K562 (cell line): ENCODE measurements around the gene ADPRHL1. TPM values are rescaled to one million over a fixed set of nuclear protein-coding genes. Genes with fewer than 3 reads are reported as not detected.

Experiments used
- ATAC-seq: fragments of 200-7000 bp; cut with Tn5 transposase; 3 replicates; pipeline ENCODE4 v1.9.1; 2020; ENCODE audit warnings: moderate library complexity
- BruUV-seq: library from RNA; stranded (reverse); fragments of 400-500 nt; replicated peaks from 2 replicates; lab custom pipeline; 2021; lab: Mats Ljungman, UMichigan
- CTCF ChIA-PET: fragments of 300-600 bp; formaldehyde crosslinking; extraction: SDS; loops from one replicate; lab custom pipeline; 2021; ENCODE audit warnings: low intra/inter-chr PET ratio; lab: Yijun Ruan, JAX
- POLR2A ChIA-PET: fragments of 300-600, 350-650 bp; sonication (Branson Sonifier 250); formaldehyde crosslinking; extraction: SDS; loops from one replicate; lab custom pipeline; 2021; ENCODE audit warnings: antibody characterized with exemption, inconsistent platforms; lab: Yijun Ruan, JAX
- DNase-seq, 4 experiments: peaks; one replicate each; pipeline versions ENCODE4 v3.0.0 to v3.0.0-alpha.2; 2011 to 2018; ENCODE audit warnings: low spot score in 3 of 4, mixed read lengths in 3 of 4; ENCODE audit errors: extremely low read depth in 1 of 4
- FAIRE-seq: peaks from 2 replicates; lab custom pipeline; 2011; peaks lifted over from hg19 to GRCh38; lab: Jason Lieb, UNC
- H2AFZ ChIP-seq: 2 replicates; pipeline ENCODE4 v1.6.0; 2011; ENCODE audit warnings: low read depth, low read length, control low read depth, inconsistent platforms
- H3K27ac ChIP-seq: fragments of 200-600 bp; 3 replicates; pipeline ENCODE4 v1.8.0; 2011; ENCODE audit warnings: low read depth, mild to moderate bottlenecking, control low read depth, inconsistent platforms, low read length, moderate library complexity, mixed read lengths; ENCODE audit errors: extremely low read depth
- H3K27me3 ChIP-seq, 2 experiments: fragments of 300-600 bp in 1 of 2; 2 replicates in 1 of 2; 3 replicates in 1 of 2; pipeline versions ENCODE4 v1.6.0 to v1.8.0; 2011; ENCODE audit warnings: inconsistent platforms in 2 of 2, low read length in 2 of 2, mild to moderate bottlenecking in 1 of 2, mixed read lengths in 1 of 2, moderate library complexity in 1 of 2; ENCODE audit not compliant: control insufficient read depth in 2 of 2, insufficient read depth in 2 of 2
- H3K36me3 ChIP-seq: fragments of 300-600 bp; 3 replicates; pipeline ENCODE4 v1.8.0; 2011; ENCODE audit warnings: mild to moderate bottlenecking, low read length, inconsistent platforms; ENCODE audit not compliant: control insufficient read depth, insufficient read depth
- H3K4me1 ChIP-seq, 2 experiments: fragments of 200-600 bp in 1 of 2; replicated peaks in 1 of 2; 2 replicates in 1 of 2; 3 replicates in 1 of 2; pipeline versions ENCODE4 v1.5.1 to v1.8.0; 2011; ENCODE audit warnings: inconsistent platforms in 2 of 2, low read length in 2 of 2, mild to moderate bottlenecking in 1 of 2, mixed read lengths in 1 of 2, moderate library complexity in 1 of 2; ENCODE audit not compliant: control insufficient read depth in 2 of 2, insufficient read depth in 2 of 2
- H3K4me2 ChIP-seq: 2 replicates; pipeline ENCODE4 v1.6.1; 2011; ENCODE audit warnings: low read length, control low read depth, inconsistent platforms, mixed read lengths; ENCODE audit not compliant: insufficient read depth
- H3K4me3 ChIP-seq: fragments of 200-600 bp; sonication (generic), shearing (Covaris generic); 2 replicates; pipeline ENCODE4 v1.5.1; 2016; ENCODE audit warnings: control low read depth, inconsistent platforms
- H3K79me2 ChIP-seq: fragments of 200-600 bp; 3 replicates; pipeline ENCODE4 v1.8.0; 2011; ENCODE audit warnings: low read length, inconsistent platforms; ENCODE audit not compliant: control insufficient read depth, insufficient read depth
- H3K9ac ChIP-seq, 2 experiments: 2 replicates each; pipeline versions ENCODE4 v1.6.0 to v1.6.1; 2011; ENCODE audit warnings: low read depth in 2 of 2, low read length in 2 of 2, control low read depth in 1 of 2, inconsistent platforms in 1 of 2, mild to moderate bottlenecking in 1 of 2, mixed read lengths in 1 of 2; ENCODE audit not compliant: insufficient read depth in 1 of 2
- H3K9me1 ChIP-seq: one replicate; pipeline ENCODE4 v1.6.0; 2011; ENCODE audit warnings: inconsistent platforms, mild to moderate bottlenecking, low read length, moderate library complexity; ENCODE audit not compliant: control insufficient read depth, insufficient read depth
- H3K9me3 ChIP-seq: replicated peaks from 2 replicates; pipeline ENCODE4 v1.5.1; 2011; ENCODE audit warnings: low read depth, low read length, inconsistent platforms; ENCODE audit not compliant: control insufficient read depth, insufficient read depth
- H4K20me1 ChIP-seq: replicated peaks from 2 replicates; pipeline ENCODE4 v1.6.1; 2011; ENCODE audit warnings: low read length, inconsistent platforms, mixed read lengths; ENCODE audit not compliant: control insufficient read depth, insufficient read depth
- CGGBP1 ChIP-seq: fragments of 250-450 bp; sonication (Bioruptor Pico); IDR thresholded peaks from 2 replicates; pipeline ENCODE4 v1.9.0; 2021; ENCODE audit warnings: mild to moderate bottlenecking
- CTCF ChIP-seq, 3 experiments: IDR thresholded peaks in 2 of 3; conservative IDR thresholded peaks in 1 of 3; 2 replicates each; pipeline ENCODE4 v1.5.1; 2011 to 2012; ENCODE audit warnings: low read length in 3 of 3, mild to moderate bottlenecking in 3 of 3, control low read depth in 2 of 3, improper control_type of control experiment in 1 of 3, inconsistent platforms in 1 of 3, low read depth in 1 of 3, mixed read lengths in 1 of 3, moderate library complexity in 1 of 3; ENCODE audit not compliant: insufficient read depth in 2 of 3
- FOS ChIP-seq: IDR thresholded peaks from 3 replicates; pipeline ENCODE4 v1.6.1; 2011; ENCODE audit not compliant: insufficient read length; ENCODE audit errors: extremely low read depth
- NFATC3 ChIP-seq: fragments of 450-650 bp; IDR thresholded peaks from 2 replicates; pipeline ENCODE4 v1.6.1; 2017; ENCODE audit warnings: mild to moderate bottlenecking
- POU5F1 ChIP-seq: fragments of 150-350 bp; IDR thresholded peaks from 2 replicates; pipeline ENCODE4 v1.6.1; 2014; ENCODE audit warnings: borderline replicate concordance, low read length, low read depth, mild to moderate bottlenecking; ENCODE audit not compliant: partially characterized antibody
- SMARCA4 ChIP-seq: fragments of 450-650 bp; IDR thresholded peaks from 2 replicates; pipeline ENCODE4 v1.6.1; 2016
- U2AF1 ChIP-seq: fragments of 200-400 bp; formaldehyde crosslinking; optimal IDR thresholded peaks from 2 replicates; pipeline ENCODE3; 2017; ENCODE audit warnings: mild to moderate bottlenecking, low read depth, low read length, moderate library complexity
- ZBTB12 ChIP-seq: fragments of 250-450 bp; sonication (Bioruptor Pico); IDR thresholded peaks from 2 replicates; pipeline ENCODE4 v1.4.0; 2020
- ZNF12 ChIP-seq: sonication (generic); formaldehyde crosslinking; IDR thresholded peaks from 2 replicates; pipeline ENCODE4 v1.4.0; 2020; ENCODE audit warnings: mild to moderate bottlenecking, missing genetic modification reagents
- ZNF23 ChIP-seq: fragments of 250-450 bp; sonication (Bioruptor Pico); IDR thresholded peaks from 2 replicates; pipeline ENCODE4 v1.4.0; 2020; ENCODE audit warnings: mild to moderate bottlenecking
- ZNF253 ChIP-seq: fragments of 250-450 bp; sonication (Bioruptor Pico); conservative IDR thresholded peaks from 2 replicates; pipeline ENCODE4 v1.6.1; 2021; ENCODE audit warnings: mild to moderate bottlenecking
- ZNF75A ChIP-seq: fragments of 450-650 bp; formaldehyde crosslinking; IDR thresholded peaks from 2 replicates; pipeline ENCODE4 v1.4.0; 2020; ENCODE audit warnings: mild to moderate bottlenecking
- ZNF778 ChIP-seq: fragments of 450-650 bp; formaldehyde crosslinking; IDR thresholded peaks from 2 replicates; pipeline ENCODE4 v1.4.0; 2020; ENCODE audit warnings: mild to moderate bottlenecking, moderate library complexity
- WGBS: fragments of 100-300 bp; shearing (Covaris generic); methylation state at CpG from one replicate; pipeline ENCODE4 v1.1.6; 2016; ENCODE audit warnings: low coverage, mixed read lengths; ENCODE audit not compliant: insufficient coverage; ENCODE audit errors: missing lambda C conversion rate; 5-methylcytosine and 5-hydroxymethylcytosine counted together
- in situ Hi-C: fragments of 300-500 bp; cut with MboI; formaldehyde crosslinking; loops from 4 replicates; pipeline ENCODE4 v1.15.0; 2018; ENCODE audit warnings: inconsistent platforms, mixed read lengths
- intact Hi-C: fragments of 100-400 bp; cut with micrococcal nuclease; formaldehyde crosslinking; loops from 2 replicates; pipeline ENCODE4 v1.14.2; 2022
- polyA plus RNA-seq, 8 experiments: library from polyadenylated mRNA; depleted of rRNA in 4 of 8; stranded (reverse) in 5 of 8; unstranded in 3 of 8; fragments of >200 nt; fragmentation: Nextera tagmentation in 2 of 8; fragmentation: Illumina TruSeq in 1 of 8; extraction: Ambion mirVana in 2 of 8; extraction: Trizol in 1 of 8; gene quantifications; 2 replicates each; pipeline versions ENCODE4 v1.2.1 to v1.2.3, GENCODE V29; 2011 to 2014; ENCODE audit warnings: inconsistent platforms in 1 of 8, missing spikeins in 1 of 8
- total RNA-seq, 7 experiments: library from RNA; depleted of rRNA in 6 of 7; stranded (reverse); fragments of >200 nt in 6 of 7; fragmentation: Illumina TruSeq in 2 of 7; extraction: Trizol in 2 of 7; gene quantifications; 2 replicates each; pipeline versions ENCODE4 v1.2.1 to v1.2.3, GENCODE V29; 2011 to 2021; ENCODE audit warnings: low replicate concordance in 1 of 7

ADPRHL1 gene
- total and polyA plus RNA-seq, 9 of the 15 experiments (the other 6 are each of a cell fraction or from before 2014, with no cell fraction given): 0.06 to 0.76 (median 0.37) TPM; not detected in 1

GRCh38 chr13:113415825-113416224 lies 37.5 kb downstream of the ADPRHL1 start:
- H3K27ac ChIP-seq: no peak overlapping the region
- BruUV-seq: no TSS peak
- no peak overlapping the region for H3K4me2 ChIP-seq
- DNase-seq (peak in 2 of 4 experiments; percentile 26 to 31), FAIRE-seq (no peak), ATAC-seq (0 out of 3 replicates have a peak, but pooled peaks have one; percentile 30)
- 4% methylated on average over 8 of the region's 8 CpGs for WGBS
- in situ Hi-C loops: no loop called here
- H3K4me1 ChIP-seq: peaks cover 7 to 17% of the 10 kb centered on the region in 2 experiments; a peak in 3 of 5 replicates
- H4K20me1 ChIP-seq: no peaks in the 10 kb centered on the region
- H3K4me3 ChIP-seq: no peak overlapping the region
- H3K27me3 ChIP-seq: peaks cover 9 to 38% of the 10 kb centered on the region in 2 experiments; a peak in 4 of 5 replicates
- no peaks in the 10 kb centered on the region for H3K36me3 ChIP-seq
- H3K9ac ChIP-seq: no peak overlapping the region
- intact Hi-C loops: no loop called here
- CTCF ChIA-PET: no interaction called here
- TF ChIP-seq CTCF (IDR thresholded peaks at IDR 0.05 in 2 of 3, conservative IDR thresholded peaks at IDR 0.05 in 1 of 3; ENCODE audit: insufficient read depth in 2 of 3, low read depth in 1 of 3, low read length in 3 of 3) (0 out of 6 replicates have a peak, but pooled peaks of 1 of the 3 experiments have one; percentile 16), ZNF75A (no peak)
- POLR2A ChIA-PET: no interaction called here
- no peaks in the 10 kb centered on the region for H3K9me3 ChIP-seq
- H2AFZ ChIP-seq: no peak overlapping the region
- no peaks in the 10 kb centered on the region for H3K79me2 ChIP-seq
- H3K9me1 ChIP-seq: no peaks in the 10 kb centered on the region

GRCh38 chr13:113415032-113415431 lies 38.3 kb downstream of the ADPRHL1 start:
- BruUV-seq: no TSS peak
- H3K9me3 ChIP-seq: no peaks in the 10 kb centered on the region
- TF ChIP-seq CGGBP1 (CRISPR knock-in tag) (no peak), ZNF12 (no peak), FOS (no peak), ZNF23 (CRISPR knock-in tag) (no peak), ZNF778 (no peak), SMARCA4 (no peak), NFATC3 (no peak), U2AF1 (no peak), POU5F1 (no peak), ZNF253 (CRISPR knock-in tag) (no peak), ZBTB12 (CRISPR knock-in tag) (no peak)
- TF ChIP-seq, all 486 proteins: peak for 0
- WGBS: 7% methylated on average over 11 of the region's 15 CpGs
- Histone ChIP-seq H4K20me1 (no peaks in the 10 kb centered on the region), H3K27me3 (peaks cover 10 to 46% of the 10 kb centered on the region in 2 experiments; a peak in 4 of 5 replicates), H3K27ac (no peak overlapping the region), H3K4me1 (peaks cover under 1 to 19% of the 10 kb centered on the region in 2 experiments; a peak in 3 of 5 replicates), H3K36me3 (no peaks in the 10 kb centered on the region), H3K9ac (no peak overlapping the region), H3K9me1 (no peaks in the 10 kb centered on the region), H2AFZ (no peak overlapping the region), H3K79me2 (no peaks in the 10 kb centered on the region), H3K4me2 (no peak overlapping the region), H3K4me3 (no peak overlapping the region)
- intact Hi-C loops: no loop called here
- CTCF ChIA-PET: no interaction called here
- POLR2A ChIA-PET: no interaction called here
- in situ Hi-C loops: no loop called here
- no peak for DNase-seq
- FAIRE-seq: no peak
- ATAC-seq: no peak
